ENCODE measurements around the gene CLASRP.
"Not testable (repeated sequence)": the region's sequence is repeated elsewhere in the genome, so short reads cannot be mapped to it uniquely, and the experiment has no call there.

CLASRP gene

GRCh38 chr19:45106363-45106762 is 67.5 kb downstream of the CLASRP start:
- DNase-seq, result not testable (repeated sequence)

- no peak for DNase-seq
These were observed 68.8 kb downstream of the CLASRP start for GRCh38 chr19:45107621-45108150.

GRCh38 chr19:45110851-45111266 is 72.0 kb downstream of the CLASRP start:
- peak; percentile 47 for DNase-seq

- DNase-seq, result no peak
These were observed 73.4 kb downstream of the CLASRP start for GRCh38 chr19:45112111-45112827.

- DNase-seq, result no peak
These were observed 74.8 kb downstream of the CLASRP start for GRCh38 chr19:45113628-45114027.

GRCh38 chr19:45114116-45114515 is 75.3 kb downstream of the CLASRP start:
- DNase-seq, result no peak

GRCh38 chr19:45115809-45116615 is 77.2 kb downstream of the CLASRP start:
- no peak for DNase-seq

GRCh38 chr19:45117167-45117594 is 78.3 kb downstream of the CLASRP start:
- peak; percentile 83 for DNase-seq

DNA sequence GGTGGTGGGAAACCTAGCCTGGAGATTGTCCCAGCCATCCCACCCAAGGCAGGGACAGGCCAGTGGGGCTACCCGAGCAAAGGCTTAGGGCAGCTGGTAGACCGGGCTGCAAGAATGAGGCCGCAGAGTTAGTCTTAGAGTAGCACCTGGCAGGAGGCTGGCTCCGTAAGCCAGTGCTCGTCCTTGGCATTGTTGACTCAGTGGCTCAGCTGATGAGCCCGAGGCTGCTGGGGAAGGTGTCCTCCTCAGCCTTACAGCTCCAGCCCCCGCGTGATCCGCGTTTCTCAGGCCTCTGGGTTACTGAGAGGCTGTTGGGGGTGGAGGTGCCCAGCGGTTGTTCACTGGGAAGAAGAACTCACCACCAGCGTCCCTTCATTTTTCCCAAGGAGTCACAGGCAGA is 78.8 kb downstream of the CLASRP start:
- peak; percentile 37 for DNase-seq

DNA sequence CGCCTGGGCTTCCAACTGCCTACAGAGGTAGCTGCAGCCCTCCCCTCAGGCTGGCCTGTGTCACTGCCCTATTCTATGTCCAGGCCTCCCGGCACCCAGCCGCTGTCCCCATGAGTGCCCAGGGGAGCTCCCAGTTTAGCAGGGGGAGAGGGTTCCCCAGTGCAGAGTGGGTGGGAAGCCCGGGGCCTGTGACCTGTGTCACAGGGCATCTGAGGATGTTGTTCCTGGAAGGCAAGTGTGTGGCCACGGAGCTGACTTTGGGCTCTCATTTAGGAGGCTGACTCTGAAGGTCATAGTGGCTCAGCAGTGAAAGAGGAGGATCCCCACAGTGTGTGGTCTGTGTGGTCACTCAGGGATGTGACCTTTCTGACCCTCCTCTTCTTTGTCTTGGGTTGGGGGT is 79.3 kb downstream of the CLASRP start:
- DNase-seq, result no peak

GRCh38 chr19:45118591-45119355 is 79.9 kb downstream of the CLASRP start:
- DNase-seq, result not testable (repeated sequence)

GRCh38 chr19:45119582-45119981 is 80.7 kb downstream of the CLASRP start:
- DNase-seq, result no peak
